ENCODE measurements around the gene ACSL3.

The ACSL3 gene

GRCh38 chr2:222883420-222883819 lies 22.6 kb downstream of the ACSL3 start:
- Histone ChIP-seq H3F3A (ENCODE audit: insufficient read depth, low read length) (no peaks in the 10 kb centered on the region), H3K9me2 (ENCODE audit: low read depth, low read length) (no peaks in the 10 kb centered on the region), H3K9ac (ENCODE audit: low read length) (no peak overlapping the region), H3K79me2 (ENCODE audit: insufficient read depth, low read length) (peaks cover 44% of the 10 kb centered on the region), H3K4me1 (ENCODE audit: insufficient read depth, low read length, severe bottlenecking) (no peaks in the 10 kb centered on the region), H3K27ac (ENCODE audit: low read depth, low read length, poor library complexity, severe bottlenecking) (no peak overlapping the region), H3K9me3 (ENCODE audit: low read length) (no peaks in the 10 kb centered on the region), H3K36me3 (ENCODE audit: insufficient read depth, low read length) (no peaks in the 10 kb centered on the region), H3K4me2 (ENCODE audit: low read length) (no peak overlapping the region), H2AFZ (ENCODE audit: low read length) (no peak overlapping the region), H4K20me1 (ENCODE audit: insufficient read depth, low read length) (no peaks in the 10 kb centered on the region), H3K27me3 (ENCODE audit: insufficient read depth, low read length) (no peaks in the 10 kb centered on the region), H3K4me3 (ENCODE audit: low read depth, low read length, poor library complexity, severe bottlenecking) (no peak overlapping the region)
- TF ChIP-seq, protein P1, sequence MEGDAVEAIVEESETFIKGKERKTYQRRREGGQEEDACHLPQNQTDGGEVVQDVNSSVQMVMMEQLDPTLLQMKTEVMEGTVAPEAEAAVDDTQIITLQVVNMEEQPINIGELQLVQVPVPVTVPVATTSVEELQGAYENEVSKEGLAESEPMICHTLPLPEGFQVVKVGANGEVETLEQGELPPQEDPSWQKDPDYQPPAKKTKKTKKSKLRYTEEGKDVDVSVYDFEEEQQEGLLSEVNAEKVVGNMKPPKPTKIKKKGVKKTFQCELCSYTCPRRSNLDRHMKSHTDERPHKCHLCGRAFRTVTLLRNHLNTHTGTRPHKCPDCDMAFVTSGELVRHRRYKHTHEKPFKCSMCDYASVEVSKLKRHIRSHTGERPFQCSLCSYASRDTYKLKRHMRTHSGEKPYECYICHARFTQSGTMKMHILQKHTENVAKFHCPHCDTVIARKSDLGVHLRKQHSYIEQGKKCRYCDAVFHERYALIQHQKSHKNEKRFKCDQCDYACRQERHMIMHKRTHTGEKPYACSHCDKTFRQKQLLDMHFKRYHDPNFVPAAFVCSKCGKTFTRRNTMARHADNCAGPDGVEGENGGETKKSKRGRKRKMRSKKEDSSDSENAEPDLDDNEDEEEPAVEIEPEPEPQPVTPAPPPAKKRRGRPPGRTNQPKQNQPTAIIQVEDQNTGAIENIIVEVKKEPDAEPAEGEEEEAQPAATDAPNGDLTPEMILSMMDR (IDR thresholded peaks at IDR 0.05; ENCODE audit: low read length) = no peak
- TF ChIP-seq EZH2 (IDR thresholded peaks at IDR 0.05; ENCODE audit: borderline replicate concordance, low read length) = no peak

- H3K4me1 ChIP-seq (ENCODE audit: insufficient read depth, low read length, severe bottlenecking) = no peaks in the 10 kb centered on the region
- no peak overlapping the region for H2AFZ ChIP-seq (ENCODE audit: low read length)
- no peak overlapping the region for H3K4me2 ChIP-seq (ENCODE audit: low read length)
- no peaks in the 10 kb centered on the region for H3K27me3 ChIP-seq (ENCODE audit: insufficient read depth, low read length)
- no peaks in the 10 kb centered on the region for H3K9me3 ChIP-seq (ENCODE audit: low read length)
- no peaks in the 10 kb centered on the region for H3K9me2 ChIP-seq (ENCODE audit: low read depth, low read length)
- H3K36me3 ChIP-seq (ENCODE audit: insufficient read depth, low read length) = no peaks in the 10 kb centered on the region
- no peak for TF ChIP-seq EZH2 (IDR thresholded peaks at IDR 0.05; ENCODE audit: borderline replicate concordance, low read length)
- TF ChIP-seq, protein P1 (IDR thresholded peaks at IDR 0.05; ENCODE audit: low read length) = no peak
- peaks cover 37% of the 10 kb centered on the region for H3K79me2 ChIP-seq (ENCODE audit: insufficient read depth, low read length)
- no peak overlapping the region for H3K27ac ChIP-seq (ENCODE audit: low read depth, low read length, poor library complexity, severe bottlenecking)
- no peaks in the 10 kb centered on the region for H3F3A ChIP-seq (ENCODE audit: insufficient read depth, low read length)
- no peaks in the 10 kb centered on the region for H4K20me1 ChIP-seq (ENCODE audit: insufficient read depth, low read length)
- no peak overlapping the region for H3K4me3 ChIP-seq (ENCODE audit: low read depth, low read length, poor library complexity, severe bottlenecking)
- H3K9ac ChIP-seq (ENCODE audit: low read length) = no peak overlapping the region
Observed at GRCh38 chr2:222884114-222884771, 23.4 kb downstream of the ACSL3 start.

- H2AFZ ChIP-seq (ENCODE audit: low read length) = no peak overlapping the region
- H3K4me2 ChIP-seq (ENCODE audit: low read length) = no peak overlapping the region
- H3K27me3 ChIP-seq (ENCODE audit: insufficient read depth, low read length) = no peaks in the 10 kb centered on the region
- no peak for TF ChIP-seq EZH2 (IDR thresholded peaks at IDR 0.05; ENCODE audit: borderline replicate concordance, low read length)
- TF ChIP-seq, protein P1 (IDR thresholded peaks at IDR 0.05; ENCODE audit: low read length) = no peak
- H3F3A ChIP-seq (ENCODE audit: insufficient read depth, low read length) = no peaks in the 10 kb centered on the region
- no peak overlapping the region for H3K27ac ChIP-seq (ENCODE audit: low read depth, low read length, poor library complexity, severe bottlenecking)
- H3K9me3 ChIP-seq (ENCODE audit: low read length) = no peaks in the 10 kb centered on the region
- no peak overlapping the region for H3K4me3 ChIP-seq (ENCODE audit: low read depth, low read length, poor library complexity, severe bottlenecking)
- no peak overlapping the region for H3K9ac ChIP-seq (ENCODE audit: low read length)
- no peaks in the 10 kb centered on the region for H3K36me3 ChIP-seq (ENCODE audit: insufficient read depth, low read length)
- no peaks in the 10 kb centered on the region for H3K9me2 ChIP-seq (ENCODE audit: low read depth, low read length)
- no peaks in the 10 kb centered on the region for H3K4me1 ChIP-seq (ENCODE audit: insufficient read depth, low read length, severe bottlenecking)
- H3K79me2 ChIP-seq (ENCODE audit: insufficient read depth, low read length) = peaks cover 31% of the 10 kb centered on the region
- H4K20me1 ChIP-seq (ENCODE audit: insufficient read depth, low read length) = no peaks in the 10 kb centered on the region
Observed at GRCh38 chr2:222884805-222885424, 24.1 kb downstream of the ACSL3 start.
